ENCODE measurements around the gene KDR.

The KDR gene
- total RNA-seq = 0 reads per million in 2 donors

- DNase-seq = no peak
These were observed at the start of gene KDR for GRCh38 chr4:55125087-55125721. KDR (minus strand) TSS chr4:55125595; CDS start chr4:55125293, 302 bp downstream.

GRCh38 chr4:55173580-55173979 is 48.2 kb upstream of the KDR start:
- no peak for DNase-seq

DNA sequence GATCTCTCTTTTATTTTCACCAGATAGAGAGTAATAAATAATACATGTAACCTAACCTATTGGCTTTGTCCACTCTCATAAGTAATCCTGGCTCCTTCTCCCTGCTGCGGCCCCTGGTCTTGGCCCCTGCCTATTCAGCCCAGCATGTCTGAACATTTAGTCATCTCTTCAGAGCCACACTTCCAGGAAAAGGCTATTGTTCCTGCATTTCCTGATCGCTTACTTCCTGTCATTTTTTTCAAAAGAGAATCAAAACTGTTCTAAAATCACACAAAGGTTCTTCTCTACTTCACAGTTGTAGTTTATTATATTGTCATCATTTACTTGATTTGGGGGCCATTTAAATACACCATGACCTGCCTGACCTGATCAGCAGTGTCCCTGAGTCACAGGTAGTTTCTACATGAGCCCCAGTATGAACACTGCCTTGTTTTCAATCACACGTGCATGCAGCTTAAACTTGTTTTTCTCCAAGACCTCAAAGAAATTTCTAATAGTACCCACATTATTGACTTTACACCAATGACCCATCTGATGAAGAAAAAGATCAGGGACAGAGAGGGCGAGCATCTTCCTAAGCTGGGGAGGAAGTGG is 47.4 kb upstream of the KDR start:
- DNase-seq = no peak

DNA sequence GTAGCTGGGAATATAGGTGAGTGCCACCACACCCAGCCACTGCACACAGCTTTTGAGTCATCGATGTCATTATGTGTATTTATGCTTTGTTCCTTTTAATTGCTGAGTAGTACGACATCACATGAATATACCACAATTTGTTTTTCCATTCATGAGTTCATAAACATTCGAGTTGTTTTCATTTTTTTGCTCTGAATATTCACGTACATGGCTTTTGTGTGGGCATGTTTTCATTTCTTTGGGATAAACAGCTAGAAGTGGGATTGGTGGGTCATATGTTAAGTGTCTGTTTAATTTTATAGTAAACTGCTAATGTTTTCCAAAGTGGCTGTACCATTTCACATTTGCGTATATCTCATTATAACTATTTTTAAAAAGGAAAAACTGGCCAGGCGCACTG is 45.1 kb upstream of the KDR start:
- no peak for DNase-seq

GRCh38 chr4:55169352-55169961 is 44.1 kb upstream of the KDR start:
- no peak for DNase-seq

DNA sequence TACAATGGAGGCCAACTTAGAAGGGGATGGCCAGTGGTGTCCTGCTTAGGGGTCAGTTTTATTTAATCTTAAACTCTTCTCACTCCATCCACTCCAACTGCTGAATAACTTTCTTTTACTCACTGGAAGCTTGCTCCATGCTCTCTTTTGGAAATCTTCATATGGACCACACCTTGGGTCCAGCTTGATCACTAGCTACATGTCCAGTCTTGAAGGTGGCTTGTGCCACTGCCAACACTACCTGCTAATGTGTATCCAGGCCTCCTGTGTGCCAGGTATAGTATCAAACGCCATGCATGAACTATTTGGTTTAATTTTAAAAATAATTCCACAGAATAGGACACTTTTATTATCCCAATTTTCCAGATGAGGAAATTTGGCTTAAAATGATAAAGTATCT is 37.0 kb upstream of the KDR start:
- no peak for DNase-seq

GRCh38 chr4:55161739-55162138 is 36.3 kb upstream of the KDR start:
- no peak for DNase-seq

GRCh38 chr4:55159851-55160250 is 34.5 kb upstream of the KDR start:
- DNase-seq = no peak

DNA sequence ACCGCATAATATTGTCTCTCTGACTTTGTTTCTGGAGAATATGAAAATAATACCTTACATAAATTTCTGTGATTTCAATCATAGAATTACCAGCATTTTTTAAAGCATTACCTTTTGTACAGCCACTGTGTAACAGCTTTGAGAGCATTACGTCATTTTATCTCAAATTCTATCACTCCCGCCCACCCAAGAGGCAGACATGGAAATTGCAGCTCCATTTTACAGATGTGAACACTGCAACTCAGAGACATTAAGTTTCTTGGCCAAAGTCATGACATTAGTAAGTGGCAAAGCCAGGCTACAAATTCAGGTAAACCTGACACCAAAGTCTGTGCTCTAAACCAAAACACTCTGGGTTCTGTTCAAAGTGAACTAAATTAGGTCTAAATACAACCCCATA is 33.6 kb upstream of the KDR start:
- no peak for DNase-seq

DNA sequence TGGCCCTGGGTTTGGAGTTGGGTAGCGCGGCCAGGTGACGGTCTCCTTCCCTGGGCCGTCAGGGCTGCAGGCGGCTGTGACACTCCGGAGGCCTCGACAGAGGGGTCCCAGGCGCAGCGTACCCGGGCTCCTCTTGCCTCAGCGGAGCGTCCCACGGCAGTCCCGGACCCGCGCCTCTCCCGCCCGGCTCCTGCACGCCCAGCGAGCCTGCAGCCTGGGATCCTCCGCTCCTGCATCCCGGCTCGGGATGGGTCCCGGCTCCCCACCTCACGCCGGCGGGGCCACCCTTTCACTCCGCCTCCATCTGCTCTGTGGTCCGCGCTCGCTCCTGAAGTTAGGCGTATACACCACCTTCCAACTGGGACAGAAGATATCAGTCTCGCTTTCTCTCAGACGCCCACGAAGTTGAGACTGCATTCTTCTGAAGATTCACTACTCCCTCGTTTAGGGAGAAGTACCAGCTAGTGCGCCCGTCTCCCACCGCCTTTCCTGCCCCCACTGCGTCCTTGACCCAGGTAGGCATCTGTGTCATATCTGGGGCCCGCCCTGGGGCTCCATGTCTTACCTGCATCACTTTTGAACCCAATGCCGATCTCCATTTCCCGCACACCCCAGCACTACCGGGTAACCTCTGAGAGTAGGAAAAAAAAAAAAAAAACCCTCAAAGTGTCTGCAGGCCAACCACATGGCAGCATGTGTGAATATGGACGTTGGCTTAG is 32.3 kb upstream of the KDR start:
- DNase-seq = no peak

DNA sequence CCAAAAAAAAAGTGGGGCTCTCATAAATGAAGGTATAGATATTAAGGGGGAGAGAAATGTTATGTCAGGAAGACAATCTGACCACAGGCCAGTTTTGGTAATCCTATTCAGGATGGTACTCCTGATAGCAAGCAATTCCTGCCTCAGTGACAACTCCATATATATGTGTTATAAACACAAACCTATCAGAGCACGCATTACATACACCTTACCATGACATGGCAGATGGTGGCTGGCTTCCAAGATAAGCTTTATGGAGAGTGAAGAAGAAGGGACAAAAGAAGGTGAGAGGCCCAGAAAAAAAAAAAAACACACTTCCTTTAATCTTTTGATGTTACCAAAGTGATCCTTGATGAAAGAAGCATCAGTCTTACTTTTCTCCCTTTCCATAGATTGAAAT is 29.5 kb upstream of the KDR start:
- no peak for DNase-seq

- DNase-seq = no peak
These were observed 29.0 kb upstream of the KDR start for GRCh38 chr4:55154290-55154880.

- no peak for DNase-seq
These were observed 18.5 kb upstream of the KDR start for GRCh38 chr4:55143858-55144257.

DNA sequence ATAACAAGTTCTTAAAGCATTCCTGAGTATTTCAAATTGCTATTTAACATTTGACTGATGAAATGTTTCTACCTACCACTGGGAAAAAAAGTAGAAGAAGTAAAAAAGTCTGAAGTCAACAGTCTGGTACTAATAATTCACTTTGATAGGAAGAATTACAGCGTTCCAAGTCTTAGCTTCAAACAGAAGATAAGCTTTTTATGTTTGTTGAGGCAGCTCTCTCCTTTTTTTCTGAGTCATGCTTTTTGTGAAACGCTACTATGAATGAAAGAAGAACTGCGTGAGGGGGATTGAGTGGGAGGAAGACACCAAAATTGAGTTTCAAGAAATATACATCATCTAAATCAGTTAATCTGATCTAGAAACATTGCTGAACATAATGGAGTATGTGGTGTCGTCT is 13.0 kb upstream of the KDR start:
- no peak for DNase-seq

- no peak for DNase-seq
These were observed 11.2 kb upstream of the KDR start for GRCh38 chr4:55136634-55137033.

GRCh38 chr4:55133951-55134350 is 8.6 kb upstream of the KDR start:
- DNase-seq = no peak

DNA sequence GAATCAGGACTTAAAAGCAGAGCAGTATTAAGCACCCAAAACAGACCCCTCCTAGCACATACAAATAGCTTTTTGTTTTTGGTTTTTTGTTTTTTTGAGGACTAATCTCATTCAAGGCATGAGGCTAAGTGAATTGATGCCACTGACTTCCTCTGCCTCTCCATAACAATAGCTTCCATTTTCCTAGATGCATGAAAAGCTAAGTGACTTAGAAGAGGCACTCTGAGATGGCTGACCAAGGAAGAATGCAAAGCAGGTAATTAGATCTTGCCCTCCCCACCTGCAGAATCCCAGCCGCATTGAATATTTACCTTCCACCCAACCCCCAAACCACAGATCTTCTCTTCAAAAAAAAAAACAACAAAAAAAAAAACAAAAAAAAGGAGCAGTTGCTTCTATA is 7.4 kb upstream of the KDR start:
- DNase-seq = no peak

DNA sequence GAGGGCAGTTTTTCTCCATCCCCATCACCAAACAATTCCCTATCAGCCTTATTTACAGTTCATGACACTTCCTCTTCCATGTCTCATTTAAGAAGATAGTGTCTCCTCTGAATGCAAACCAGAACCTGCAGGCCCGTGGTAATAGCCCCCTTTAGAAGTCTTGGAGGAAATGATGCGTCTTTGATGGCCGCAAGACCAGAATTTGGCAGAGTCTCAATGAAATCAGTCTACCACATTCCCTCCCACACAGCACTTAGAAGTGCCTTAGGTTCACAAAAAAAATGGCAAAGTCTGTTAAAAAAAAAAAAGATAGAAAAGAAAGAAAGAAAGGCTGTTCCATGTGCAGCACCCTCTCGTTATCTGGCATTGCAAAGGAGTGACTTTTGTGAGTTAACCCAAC is 2.1 kb upstream of the KDR start:
- no peak for DNase-seq

GRCh38 chr4:55127053-55127452 is 1.7 kb upstream of the KDR start:
- no peak for DNase-seq

DNA sequence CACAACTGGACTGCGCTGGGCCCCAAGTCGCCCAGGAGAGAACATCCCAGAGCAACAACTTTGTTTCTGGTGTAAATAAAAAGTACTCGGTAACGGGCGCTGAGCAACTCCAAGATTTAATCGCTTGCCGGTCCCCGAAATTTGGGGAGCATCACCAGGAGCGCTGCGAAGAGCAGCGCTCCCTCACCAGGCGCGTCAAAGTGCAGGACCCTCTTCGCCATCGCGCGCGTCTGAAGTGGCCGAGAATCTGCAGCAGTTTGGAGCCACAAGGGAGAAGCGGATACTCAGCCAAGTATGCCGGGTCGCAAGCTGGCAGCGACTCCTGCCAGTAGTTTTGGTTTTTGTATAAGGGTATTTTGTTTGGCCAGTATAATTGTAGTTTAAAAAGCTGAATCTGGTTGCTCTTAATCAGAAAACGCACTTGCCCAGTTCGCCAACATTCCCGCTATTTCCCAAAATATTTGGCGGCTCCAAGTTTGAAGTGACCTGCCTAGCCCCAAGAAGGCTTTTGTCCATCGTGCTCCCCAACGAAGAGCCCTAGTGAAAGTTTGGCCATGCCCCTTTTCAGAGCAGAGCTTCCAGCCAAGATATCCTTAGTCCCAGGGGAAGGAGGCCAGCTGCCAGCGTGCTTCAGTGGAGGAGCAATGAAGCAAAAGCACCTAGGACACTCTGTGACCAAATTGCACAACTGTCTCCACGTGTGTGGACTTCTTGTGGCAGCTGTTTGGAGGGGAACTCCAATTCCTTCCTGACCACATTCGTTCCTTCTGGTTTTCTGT is 557 bp upstream of the KDR start:
- DNase-seq = no peak

GRCh38 chr4:55124322-55125076 is 896 bp downstream of the KDR start:
- DNase-seq = no peak

- no peak for DNase-seq
These were observed 1.6 kb downstream of the KDR start for GRCh38 chr4:55123791-55124190.
